Effector memory CD8-positive, alpha-beta T cell (primary cell): Measurements from ENCODE around the gene SHLD2.
"Not testable (repeated sequence)": the region's sequence is repeated elsewhere in the genome, so short reads cannot be mapped to it uniquely, and the experiment has no call there.

Experiments used
- ATAC-seq: fragments of 150-1000 bp; cut with Tn5 transposase; replicated peaks from 2 replicates; pipeline ENCODE4 v1.10.0; 2021; ENCODE audit warnings: mild to moderate bottlenecking, moderate library complexity
- DNase-seq, 3 experiments: peaks; one replicate each; pipeline ENCODE4 v3.0.0; 2021
- H3K27ac Mint-ChIP-seq, 2 donors: one replicate each; pipeline ENCODE4 v1.8.0; 2022; ENCODE audit warnings: mild to moderate bottlenecking in 2 of 2, mixed read lengths in 2 of 2, moderate library complexity in 2 of 2
- H3K27me3 Mint-ChIP-seq, 2 donors: one replicate each; pipeline ENCODE4 v1.8.0; 2022; ENCODE audit warnings: mixed read lengths in 2 of 2
- H3K36me3 Mint-ChIP-seq: one replicate; pipeline ENCODE4 v1.8.0; 2022; ENCODE audit warnings: mild to moderate bottlenecking, moderate library complexity, mixed read lengths; ENCODE audit not compliant: insufficient read depth
- H3K4me1 Mint-ChIP-seq, 2 donors: one replicate each; pipeline ENCODE4 v1.8.0; 2022; ENCODE audit warnings: low read depth in 2 of 2, mixed read lengths in 2 of 2
- H3K4me3 Mint-ChIP-seq, 2 donors: one replicate each; pipeline ENCODE4 v1.8.0; 2022; ENCODE audit warnings: mild to moderate bottlenecking in 2 of 2, mixed read lengths in 2 of 2, moderate library complexity in 2 of 2
- H3K9me3 Mint-ChIP-seq, 2 donors: one replicate each; pipeline ENCODE4 v1.8.0; 2022; ENCODE audit warnings: mixed read lengths in 2 of 2

Gene SHLD2

DNA sequence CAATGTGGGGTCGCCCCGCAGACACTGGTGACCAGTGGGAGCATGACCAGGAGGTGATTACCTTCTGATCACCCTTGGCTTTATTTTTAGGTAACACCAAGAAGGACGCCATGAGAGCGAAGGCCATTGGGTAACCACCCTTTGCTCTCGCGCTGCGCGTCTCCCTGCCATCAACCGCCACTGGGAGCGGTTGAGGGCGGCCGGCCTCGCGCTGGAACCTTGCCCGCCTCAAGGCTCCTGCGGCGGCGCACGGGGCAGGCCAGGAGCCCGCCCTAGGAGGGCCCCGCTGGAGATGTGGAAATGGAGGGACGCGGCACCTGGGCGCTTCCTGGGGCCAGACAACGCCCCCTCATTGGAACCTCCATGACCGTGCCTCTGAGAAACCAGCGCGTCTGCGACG lies 127.8 kb downstream of the SHLD2 start:
- ATAC-seq, H3K36me3 Mint-ChIP-seq, H3K27ac Mint-ChIP-seq, H3K4me1 Mint-ChIP-seq, H3K27me3 Mint-ChIP-seq, H3K4me3 Mint-ChIP-seq, DNase-seq, H3K9me3 Mint-ChIP-seq: not testable (repeated sequence)

DNA sequence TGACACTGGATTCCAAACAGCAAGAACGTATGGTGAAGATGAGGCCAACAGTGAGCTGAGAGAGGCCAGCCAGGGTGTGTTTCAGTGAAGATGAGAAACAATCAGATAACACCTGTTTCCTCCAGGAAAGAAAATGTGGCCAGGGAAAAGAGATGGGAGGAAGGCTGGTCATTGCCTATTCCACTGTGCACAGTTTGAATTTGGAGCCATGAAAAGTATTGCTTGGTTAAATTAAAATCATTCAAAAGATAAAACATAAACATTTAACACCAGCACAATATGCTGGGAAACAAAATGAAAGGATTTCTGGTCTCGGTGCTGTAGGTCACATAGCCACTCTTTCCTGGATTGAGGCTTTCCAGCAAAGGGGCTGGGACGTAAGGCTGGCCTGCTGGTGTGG lies 130.1 kb downstream of the SHLD2 start, which contains the start of gene NUTM2A:
Gene NUTM2A (plus strand): TSS at position 301 of the 400 bp plus-strand sequence. CDS start 383 bp downstream, outside the sequence.
- H3K27me3 Mint-ChIP-seq, H3K4me3 Mint-ChIP-seq, H3K9me3 Mint-ChIP-seq, H3K4me1 Mint-ChIP-seq, ATAC-seq, H3K36me3 Mint-ChIP-seq, H3K27ac Mint-ChIP-seq, DNase-seq: not testable (repeated sequence)

- not testable (repeated sequence) for DNase-seq, H3K27ac Mint-ChIP-seq, H3K27me3 Mint-ChIP-seq, H3K9me3 Mint-ChIP-seq, H3K4me1 Mint-ChIP-seq, H3K36me3 Mint-ChIP-seq, ATAC-seq, H3K4me3 Mint-ChIP-seq
Measured at GRCh38 chr10:87228247-87228646, 133.2 kb downstream of the SHLD2 start.

- DNase-seq, H3K36me3 Mint-ChIP-seq, H3K4me3 Mint-ChIP-seq, ATAC-seq, H3K9me3 Mint-ChIP-seq, H3K27me3 Mint-ChIP-seq, H3K4me1 Mint-ChIP-seq, H3K27ac Mint-ChIP-seq: not testable (repeated sequence)
Measured at GRCh38 chr10:87229211-87229610, 134.2 kb downstream of the SHLD2 start.

DNA sequence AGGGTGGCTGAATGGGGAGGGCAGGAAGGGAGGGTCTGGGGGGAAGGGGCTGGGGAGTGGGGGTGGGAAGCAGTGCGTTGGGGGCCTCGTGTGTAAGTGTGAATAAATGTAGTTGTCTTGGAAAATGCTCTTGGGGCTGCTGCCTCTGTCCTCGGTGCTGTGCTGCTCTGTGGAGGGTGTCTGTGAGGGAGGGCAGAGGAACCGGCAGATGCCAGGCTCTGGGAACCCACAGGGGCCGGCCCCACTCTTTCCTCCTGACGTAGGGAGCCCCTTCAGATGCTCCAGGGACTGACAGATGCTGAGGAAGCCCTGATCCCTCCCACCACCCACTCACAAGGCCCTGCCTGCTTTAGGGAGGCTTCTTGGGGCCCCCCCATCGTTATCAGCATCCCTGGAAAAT lies 139.8 kb downstream of the SHLD2 start:
- not testable (repeated sequence) for H3K27ac Mint-ChIP-seq, H3K27me3 Mint-ChIP-seq, H3K36me3 Mint-ChIP-seq, DNase-seq, H3K4me1 Mint-ChIP-seq, H3K4me3 Mint-ChIP-seq, H3K9me3 Mint-ChIP-seq, ATAC-seq

DNA sequence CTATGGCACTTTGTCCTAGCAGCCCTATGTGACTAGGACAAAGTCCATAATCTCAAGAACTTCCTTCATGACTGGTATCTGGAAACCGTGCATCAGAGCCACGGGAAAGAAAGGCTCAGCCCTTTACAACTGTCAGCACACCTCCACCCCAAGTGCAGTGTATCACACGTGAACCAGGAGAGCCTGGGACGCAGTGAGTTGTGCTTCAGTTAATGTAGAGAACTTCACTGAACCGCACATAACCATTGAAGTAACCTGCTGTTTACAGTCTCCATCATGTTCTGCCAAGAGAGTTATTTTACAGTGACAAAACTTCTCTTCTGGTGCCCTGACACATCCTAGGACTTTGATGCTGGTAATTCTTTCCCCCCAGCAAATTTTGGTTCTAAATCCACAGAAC lies 142.2 kb downstream of the SHLD2 start:
- not testable (repeated sequence) for H3K9me3 Mint-ChIP-seq, ATAC-seq, H3K36me3 Mint-ChIP-seq, DNase-seq, H3K4me3 Mint-ChIP-seq, H3K27me3 Mint-ChIP-seq, H3K4me1 Mint-ChIP-seq, H3K27ac Mint-ChIP-seq

DNA sequence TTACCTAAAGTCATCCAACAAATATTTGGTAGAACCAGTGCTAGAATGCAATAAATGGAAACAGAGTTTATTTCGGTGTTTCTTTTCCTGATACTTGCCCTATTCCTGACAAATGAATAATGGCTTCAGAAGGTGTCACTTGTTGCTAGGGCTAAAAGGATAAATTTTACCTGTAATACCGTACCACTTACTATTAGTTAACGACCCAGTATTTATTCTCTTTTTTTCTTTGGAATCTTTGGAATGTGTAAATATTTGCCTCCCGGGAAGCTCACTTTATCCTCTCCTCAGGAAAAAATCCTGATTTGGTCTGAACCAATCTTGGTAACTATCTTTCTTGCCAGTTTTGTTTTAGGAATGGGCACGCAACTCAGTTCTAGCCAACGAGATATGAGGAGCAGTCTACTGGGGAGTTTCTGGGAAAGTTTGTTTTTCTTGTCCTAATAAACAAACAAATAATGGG lies 144.4 kb downstream of the SHLD2 start:
- DNase-seq, H3K27ac Mint-ChIP-seq, H3K4me1 Mint-ChIP-seq, H3K9me3 Mint-ChIP-seq, H3K36me3 Mint-ChIP-seq, ATAC-seq, H3K4me3 Mint-ChIP-seq, H3K27me3 Mint-ChIP-seq: not testable (repeated sequence)
